Muscle of leg (tissue), 16 donors: ENCODE results near the gene TTC22. TPM values are rescaled to one million over a fixed set of nuclear protein-coding genes. Genes with fewer than 3 reads are reported as not detected.

ENCODE experiments used
- DNase-seq: peaks from one replicate; pipeline ENCODE4 v3.0.0; 2013
- H3K27ac ChIP-seq: one replicate; pipeline ENCODE4 v1.5.1; 2013; ENCODE audit warnings: mild to moderate bottlenecking, low read length, control low read depth
- H3K27me3 ChIP-seq: one replicate; pipeline ENCODE4 v1.6.1; 2013; ENCODE audit warnings: low read length; ENCODE audit not compliant: control insufficient read depth, insufficient read depth
- H3K36me3 ChIP-seq: one replicate; pipeline ENCODE4 v1.6.1; 2013; ENCODE audit warnings: low read length; ENCODE audit not compliant: control insufficient read depth, insufficient read depth
- H3K4me1 ChIP-seq: one replicate; pipeline ENCODE4 v1.6.1; 2013; ENCODE audit warnings: low read length; ENCODE audit not compliant: control insufficient read depth, insufficient read depth
- H3K4me3 ChIP-seq: one replicate; pipeline ENCODE4 v1.5.1; 2013; ENCODE audit warnings: low read length, control low read depth
- H3K9me3 ChIP-seq: replicated peaks from 2 replicates; pipeline ENCODE4 v1.6.1; 2013; ENCODE audit warnings: low read depth, low read length; ENCODE audit not compliant: control insufficient read depth
- WGBS: methylation state at CpG from one replicate; pipeline ENCODE4 v1.1.5; 2013; ENCODE audit warnings: missing lambda C conversion rate; ENCODE audit not compliant: insufficient coverage; 5-methylcytosine and 5-hydroxymethylcytosine counted together
- long read RNA-seq, 11 donors: transcript quantifications; one replicate each; lab custom pipeline, GENCODE V29; 2026
- polyA plus RNA-seq, 8 donors: library from polyadenylated mRNA; unstranded; fragments of 120-200 nt; gene quantifications; one replicate each; pipeline versions ENCODE4 v1.2.1 to v1.2.3, GENCODE V29; 2013; ENCODE audit warnings: inconsistent platforms in 1 of 8, low replicate concordance in 1 of 8; ENCODE audit not compliant: insufficient read length in 8 of 8, insufficient read depth in 1 of 8
- total RNA-seq: library from RNA; stranded (reverse); fragments of 120-200 nt; gene quantifications from one replicate; pipeline ENCODE4 v1.2.4, GENCODE V29; 2013

TTC22 gene
- total RNA-seq (0.09 TPM), polyA plus RNA-seq (1 to 10 TPM in 2 of 8 donors, under 1 TPM in 5, not detected in 1; 0.04 to 1.7 (median 0.15) TPM)
- long read RNA-seq, donor 1, result 0 reads
- long read RNA-seq, donor 2, result 0 reads
- long read RNA-seq, donor 3, result 0 reads
- long read RNA-seq, donor 4, result 0 reads
- long read RNA-seq, donor 5, result 0 reads
- long read RNA-seq, donor 6, result 0 reads
- long read RNA-seq, donor 7, result 0 reads
- long read RNA-seq, donor 8, result 0 reads
- long read RNA-seq, donor 9, result 0 reads
- long read RNA-seq, donor 10, result 0 reads
- long read RNA-seq, donor 11, result 0 reads

DNA sequence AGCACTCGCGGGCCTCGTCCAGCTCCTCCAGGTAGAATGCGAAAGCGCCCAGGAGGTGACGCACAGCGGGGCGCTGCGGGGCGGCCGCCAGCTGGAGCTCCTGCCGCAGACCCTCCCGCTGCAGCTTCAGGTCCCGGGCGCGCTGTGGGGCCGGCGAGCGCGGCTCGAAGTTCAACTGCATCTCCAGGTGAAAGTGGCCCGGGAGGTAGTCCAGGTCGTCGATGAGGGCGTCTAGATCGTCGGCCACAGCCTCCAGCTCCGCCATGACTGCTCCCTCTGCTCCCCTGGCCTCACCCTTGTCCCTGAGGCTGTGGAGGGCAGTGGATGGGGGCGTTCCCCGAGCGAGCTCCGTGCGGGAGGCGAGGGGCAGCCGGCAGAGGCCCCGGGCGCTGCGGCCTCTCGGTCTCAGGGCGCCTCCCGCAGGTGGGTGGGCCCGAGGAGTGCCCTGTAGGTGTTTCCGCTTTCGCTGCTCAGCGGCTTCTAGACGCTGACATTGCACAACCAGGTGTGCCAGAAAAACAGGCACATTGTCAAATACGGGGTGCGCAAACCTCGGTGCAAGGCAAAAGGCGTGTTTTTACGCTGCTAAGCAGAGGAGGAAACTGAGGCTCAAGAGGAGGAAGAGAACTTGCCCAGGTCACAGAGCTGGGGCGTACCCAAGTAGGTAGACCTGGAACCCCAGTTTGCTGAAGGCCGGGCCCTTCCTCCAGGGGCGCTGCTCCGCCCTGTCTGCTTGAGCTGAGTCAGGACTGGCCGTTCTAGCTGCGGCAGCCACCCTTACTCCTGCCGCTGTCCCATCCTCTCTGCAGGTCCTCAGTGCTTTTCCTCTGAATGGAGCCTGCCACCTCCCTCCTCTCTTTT lies at the start of gene TTC22:
TTC22 (minus strand) TSS at position 425 of the 861 bp plus-strand sequence; CDS start at position 265, 160 bp downstream.
- H3K27ac ChIP-seq, result no peak within 1 kb of the TSS
- H3K36me3 ChIP-seq, result no peaks in the 10 kb centered on the region
- H3K4me3 ChIP-seq, result no peak within 1 kb of the TSS
- DNase-seq, result no peak
- WGBS, result 7% methylated on average over 55 of the region's 58 CpGs
- peaks cover 31% of the 10 kb centered on the region for H3K27me3 ChIP-seq
- H3K9me3 ChIP-seq, result no peaks in the 10 kb centered on the region
- H3K4me1 ChIP-seq, result peaks cover 8% of the 10 kb centered on the region

DNA sequence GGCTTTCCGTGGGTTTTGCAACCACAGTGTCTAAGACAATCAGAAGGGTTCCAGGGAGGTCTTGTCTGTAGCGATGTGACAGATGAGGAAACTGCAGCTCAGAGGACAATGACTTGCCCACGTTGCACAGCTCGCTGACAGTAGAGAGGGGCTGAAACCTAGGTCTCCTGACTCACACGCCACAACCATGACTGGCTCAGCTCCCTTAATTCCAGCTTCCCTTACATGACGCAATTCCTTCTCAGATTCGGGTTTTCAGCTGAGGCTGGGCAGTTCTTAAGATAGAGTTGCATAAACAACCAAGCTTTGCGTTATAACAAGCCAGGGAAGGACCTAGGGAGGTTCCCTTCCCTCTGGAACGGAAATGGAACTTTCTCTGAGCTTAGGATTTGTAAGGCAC lies 49.6 kb upstream of the TTC22 start:
- 90% methylated on average over 6 of the region's 9 CpGs for WGBS
- peak; percentile 27 for DNase-seq

DNA sequence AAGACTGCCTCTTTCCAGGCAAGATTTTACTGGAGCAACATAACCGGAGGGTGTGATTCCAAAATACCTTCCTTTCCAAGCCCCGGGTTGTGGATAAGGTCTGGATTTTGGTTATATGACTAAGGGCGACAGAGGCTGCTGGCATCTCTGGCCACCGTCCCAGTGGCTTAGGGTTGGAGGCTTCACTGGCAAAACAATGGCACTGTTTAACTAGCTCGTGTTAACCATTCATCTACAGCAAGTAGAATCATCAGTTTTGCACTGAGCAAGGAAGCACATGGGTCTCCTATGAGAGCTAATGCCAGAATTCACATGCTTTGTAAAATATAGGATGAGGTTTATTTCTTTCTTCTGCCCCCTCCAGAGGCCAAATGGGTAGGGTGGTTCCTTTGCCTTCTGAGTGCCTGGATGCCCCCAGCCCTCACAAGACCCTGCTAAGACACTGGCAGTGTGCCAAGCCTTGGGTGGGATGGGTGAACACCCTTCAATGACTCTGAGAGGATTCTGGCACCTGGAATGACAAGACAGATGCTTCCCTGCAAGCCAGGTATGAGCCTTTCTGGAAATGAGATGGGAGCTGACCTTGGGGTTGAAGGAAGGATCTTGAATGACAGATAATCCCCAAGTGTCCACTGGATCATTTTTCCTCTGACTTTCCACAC lies 49.1 kb upstream of the TTC22 start:
- peaks cover 49% of the 10 kb centered on the region for H3K36me3 ChIP-seq
- no peaks in the 10 kb centered on the region for H3K9me3 ChIP-seq
- H3K27ac ChIP-seq, result no peak overlapping the region
- H3K4me1 ChIP-seq, result no peaks in the 10 kb centered on the region
- no CpG with 5 or more reads among the region's 5 CpGs for WGBS
- H3K27me3 ChIP-seq, result no peaks in the 10 kb centered on the region
- DNase-seq, result no peak
- no peak overlapping the region for H3K4me3 ChIP-seq

More for the DNA sequence above, 49.6 kb upstream of the TTC22 start:
- H3K4me3 ChIP-seq, result no peak overlapping the region
- no peaks in the 10 kb centered on the region for H3K9me3 ChIP-seq
- peaks cover 49% of the 10 kb centered on the region for H3K36me3 ChIP-seq
- no peaks in the 10 kb centered on the region for H3K27me3 ChIP-seq
- H3K27ac ChIP-seq, result no peak overlapping the region
- H3K4me1 ChIP-seq, result no peaks in the 10 kb centered on the region

DNA sequence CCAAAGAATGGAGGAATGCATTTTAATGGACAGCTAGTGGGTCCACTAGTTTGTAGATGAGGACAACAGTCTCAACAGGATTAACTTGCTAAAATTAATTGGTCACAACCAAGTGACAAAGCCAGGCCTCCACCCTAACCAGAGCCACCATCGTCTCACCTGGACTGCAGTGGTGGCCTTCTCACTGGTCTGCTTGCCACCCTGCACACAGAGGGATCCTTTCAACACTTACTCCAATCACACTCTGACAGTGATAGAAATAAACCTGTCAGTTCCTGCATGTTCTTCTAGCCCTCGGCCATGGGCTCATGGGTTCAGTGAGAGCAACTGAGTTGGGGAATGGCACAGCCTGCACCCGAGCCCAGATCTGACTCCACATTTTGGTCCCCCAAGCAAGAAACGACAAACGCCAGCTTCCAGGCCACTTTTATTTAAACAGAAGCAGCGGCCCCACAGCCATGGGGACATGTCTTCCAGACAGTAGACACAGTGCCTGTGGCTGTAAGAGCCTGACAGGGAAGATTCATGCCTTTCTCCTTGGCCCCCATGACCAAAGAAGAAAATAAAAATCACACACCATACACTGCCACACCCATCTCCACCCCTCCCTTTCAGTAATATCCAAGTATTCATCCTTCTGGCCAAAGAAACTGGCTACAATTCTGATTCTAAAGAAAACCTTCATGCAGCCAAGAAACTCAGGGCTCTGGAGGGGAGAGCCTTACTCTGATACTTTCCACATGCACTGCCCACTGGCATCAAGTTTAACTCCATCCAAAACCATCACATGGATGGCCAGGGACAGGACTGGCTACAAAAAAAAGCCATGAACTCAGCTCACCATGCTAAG lies 48.3 kb upstream of the TTC22 start:
- Histone ChIP-seq H3K4me1 (no peaks in the 10 kb centered on the region), H3K27ac (no peak overlapping the region), H3K9me3 (no peaks in the 10 kb centered on the region), H3K27me3 (no peaks in the 10 kb centered on the region), H3K36me3 (peaks cover 48% of the 10 kb centered on the region), H3K4me3 (no peak overlapping the region)
- 92% methylated on average over 4 of the region's 6 CpGs for WGBS
- DNase-seq, result peak; percentile 55

DNA sequence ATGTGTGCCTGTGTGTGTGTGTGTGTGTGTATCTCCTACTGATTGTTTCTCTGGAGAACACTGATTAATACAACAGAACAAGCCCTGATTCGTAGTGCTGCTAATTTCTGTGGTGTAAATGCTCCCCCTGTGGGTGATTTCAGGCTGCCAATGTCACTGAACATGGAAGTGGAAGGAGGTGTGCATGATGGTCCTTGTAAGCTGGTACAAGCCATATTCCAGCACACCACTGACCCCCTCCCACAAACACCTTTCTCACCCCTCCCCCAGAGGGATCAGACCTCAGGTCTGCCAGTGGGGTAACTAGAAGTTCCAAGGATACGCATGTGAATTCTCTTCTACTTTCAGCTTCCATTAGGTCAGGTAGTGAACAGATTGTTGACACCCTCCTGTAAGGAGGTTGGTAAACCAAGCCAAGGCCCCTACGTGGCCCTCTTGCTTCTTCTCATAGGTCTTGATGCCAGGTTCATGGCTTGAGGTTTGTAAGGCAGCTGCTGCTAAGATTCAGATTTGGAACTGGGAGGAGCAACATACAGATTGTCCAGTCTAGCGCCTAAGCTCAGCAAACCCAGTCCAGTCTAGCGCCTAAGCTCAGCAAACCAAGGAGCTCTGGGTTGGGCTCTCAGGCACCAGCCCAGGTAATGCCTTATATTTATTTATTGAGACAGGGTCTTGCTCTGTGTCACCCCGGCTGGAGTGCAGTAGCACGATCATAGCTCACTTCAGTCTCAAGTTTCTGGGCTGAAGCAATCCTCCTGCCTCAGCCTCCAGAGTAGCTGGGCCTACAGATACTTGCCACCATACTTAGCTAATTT lies 47.2 kb upstream of the TTC22 start:
- peaks cover 37% of the 10 kb centered on the region for H3K36me3 ChIP-seq
- 100% methylated on average over 3 of the region's 7 CpGs for WGBS

DNA sequence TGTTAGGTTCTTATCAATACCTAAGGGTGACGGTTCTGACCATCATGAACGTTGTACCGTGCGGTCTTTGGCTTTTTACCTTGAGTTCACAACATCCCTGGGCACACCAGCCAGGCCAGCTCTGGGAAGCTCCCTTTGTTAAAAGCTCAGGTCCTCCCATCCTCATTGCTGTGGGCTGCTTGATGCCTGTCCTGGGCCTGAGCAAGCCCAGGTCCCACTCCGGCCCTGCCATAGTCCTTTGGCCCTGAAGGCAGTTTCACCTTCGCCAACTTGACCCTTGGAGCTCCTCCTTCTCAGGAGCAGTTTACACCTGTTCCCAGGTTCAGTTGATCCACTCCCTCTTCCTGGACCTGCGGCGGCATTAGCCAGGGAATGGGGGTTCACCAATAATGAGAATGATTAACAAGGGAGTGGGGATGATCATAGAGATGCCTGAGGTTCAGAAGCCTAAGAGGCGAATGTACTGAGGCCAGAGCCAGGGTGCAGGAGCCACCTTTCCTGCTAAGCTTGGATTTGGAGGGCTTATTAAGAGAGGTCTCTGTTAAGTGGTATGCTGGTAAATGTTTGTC lies 45.7 kb upstream of the TTC22 start:
- 90% methylated on average over 7 of the region's 9 CpGs for WGBS
- Histone ChIP-seq H3K27ac (no peak overlapping the region), H3K36me3 (peaks cover 23% of the 10 kb centered on the region), H3K9me3 (no peaks in the 10 kb centered on the region), H3K4me1 (no peaks in the 10 kb centered on the region), H3K4me3 (no peak overlapping the region), H3K27me3 (no peaks in the 10 kb centered on the region)
- DNase-seq, result no peak

More for the DNA sequence above, 47.2 kb upstream of the TTC22 start:
- Histone ChIP-seq H3K4me1 (no peaks in the 10 kb centered on the region), H3K27ac (no peak overlapping the region), H3K9me3 (no peaks in the 10 kb centered on the region), H3K4me3 (no peak overlapping the region), H3K27me3 (no peaks in the 10 kb centered on the region)
- no peak for DNase-seq

DNA sequence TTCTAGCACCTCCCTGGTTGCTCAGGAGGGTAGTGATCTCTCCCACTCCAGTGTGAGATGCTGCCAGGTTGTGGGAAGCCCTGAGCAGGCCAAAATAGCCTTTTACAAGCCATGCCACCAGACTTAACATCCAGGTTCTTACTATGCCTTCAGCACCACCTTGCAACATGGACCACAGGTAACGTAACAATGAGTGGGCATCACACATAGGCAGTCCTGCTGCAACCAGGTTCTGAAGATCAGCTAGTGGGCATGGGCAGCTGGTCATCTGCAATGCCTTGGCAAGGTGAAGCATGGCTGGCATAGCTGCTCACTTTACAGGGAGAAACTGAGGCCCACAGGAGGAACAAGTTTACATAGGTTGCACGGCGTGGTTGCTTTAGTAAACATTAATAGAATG lies 45.2 kb upstream of the TTC22 start:
- H3K9me3 ChIP-seq, result no peaks in the 10 kb centered on the region
- H3K4me3 ChIP-seq, result no peak overlapping the region
- H3K4me1 ChIP-seq, result no peaks in the 10 kb centered on the region
- H3K27me3 ChIP-seq, result no peaks in the 10 kb centered on the region
- no peak for DNase-seq
- peaks cover 18% of the 10 kb centered on the region for H3K36me3 ChIP-seq
- WGBS, result 100% methylated on average over 3 of the region's 3 CpGs
- H3K27ac ChIP-seq, result no peak overlapping the region

DNA sequence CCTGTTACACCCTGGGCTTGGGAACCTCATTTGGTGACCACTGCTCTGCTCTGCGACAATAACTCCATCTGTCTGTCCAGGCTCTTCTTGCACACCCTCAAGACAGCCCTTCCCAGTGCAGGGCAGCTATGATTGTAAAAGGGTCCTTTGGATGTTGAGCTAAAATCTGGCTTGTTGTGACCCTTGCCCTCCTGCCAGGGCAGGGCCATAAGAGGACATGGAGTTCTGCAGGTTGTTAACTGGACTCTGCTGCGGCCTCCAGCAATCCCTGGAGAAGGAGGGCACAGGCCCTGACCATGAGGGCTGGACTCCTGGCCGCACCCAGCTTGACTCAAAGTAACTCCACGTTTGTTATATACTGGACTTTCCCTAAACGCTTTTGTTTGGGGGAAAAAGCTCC lies 44.6 kb upstream of the TTC22 start:
- DNase-seq, result no peak

DNA sequence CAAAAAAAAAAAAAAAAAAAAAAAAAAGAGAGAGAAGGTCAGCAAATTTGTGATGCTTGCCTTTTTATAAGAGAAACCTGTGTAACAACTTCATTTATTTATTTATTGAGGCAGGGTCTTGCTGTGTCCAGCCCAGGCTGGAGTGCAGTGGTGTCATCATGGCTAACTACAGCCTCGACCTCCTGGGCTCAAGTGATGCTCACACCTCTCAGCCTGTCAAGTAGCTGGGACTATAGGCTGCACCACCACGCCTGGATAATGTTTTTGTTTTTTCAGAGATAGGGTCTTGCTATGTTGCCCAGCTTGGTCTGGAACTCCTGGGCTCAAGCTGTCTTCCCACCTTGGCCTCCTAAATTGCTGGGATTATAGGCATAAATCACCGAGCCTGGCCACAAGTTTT lies 43.4 kb upstream of the TTC22 start:
- peaks cover 8% of the 10 kb centered on the region for H3K36me3 ChIP-seq
- 60% methylated on average over 1 of the region's 3 CpGs for WGBS
- no peaks in the 10 kb centered on the region for H3K4me1 ChIP-seq
- H3K4me3 ChIP-seq, result no peak overlapping the region
- H3K27me3 ChIP-seq, result no peaks in the 10 kb centered on the region
- no peak for DNase-seq
- no peak overlapping the region for H3K27ac ChIP-seq
- H3K9me3 ChIP-seq, result no peaks in the 10 kb centered on the region

More for the DNA sequence above, 44.6 kb upstream of the TTC22 start:
- no peaks in the 10 kb centered on the region for H3K27me3 ChIP-seq
- 93% methylated on average over 1 of the region's 5 CpGs for WGBS
- H3K4me1 ChIP-seq, result no peaks in the 10 kb centered on the region
- no peaks in the 10 kb centered on the region for H3K9me3 ChIP-seq
- no peak overlapping the region for H3K27ac ChIP-seq
- peaks cover 12% of the 10 kb centered on the region for H3K36me3 ChIP-seq
- H3K4me3 ChIP-seq, result no peak overlapping the region
